HG02938 (cell line): ENCODE measurements around the gene MAN2B1.
"Not testable (repeated sequence)": the region's sequence is repeated elsewhere in the genome, so short reads cannot be mapped to it uniquely, and the experiment has no call there.

Experiments
- ATAC-seq: cut with Tn5 transposase; IDR thresholded peaks from one replicate; pipeline ENCODE4 v1.9.1; 2021; ENCODE audit warnings: mild to moderate bottlenecking, moderate library complexity; ENCODE audit not compliant: unreplicated experiment

Gene MAN2B1

DNA sequence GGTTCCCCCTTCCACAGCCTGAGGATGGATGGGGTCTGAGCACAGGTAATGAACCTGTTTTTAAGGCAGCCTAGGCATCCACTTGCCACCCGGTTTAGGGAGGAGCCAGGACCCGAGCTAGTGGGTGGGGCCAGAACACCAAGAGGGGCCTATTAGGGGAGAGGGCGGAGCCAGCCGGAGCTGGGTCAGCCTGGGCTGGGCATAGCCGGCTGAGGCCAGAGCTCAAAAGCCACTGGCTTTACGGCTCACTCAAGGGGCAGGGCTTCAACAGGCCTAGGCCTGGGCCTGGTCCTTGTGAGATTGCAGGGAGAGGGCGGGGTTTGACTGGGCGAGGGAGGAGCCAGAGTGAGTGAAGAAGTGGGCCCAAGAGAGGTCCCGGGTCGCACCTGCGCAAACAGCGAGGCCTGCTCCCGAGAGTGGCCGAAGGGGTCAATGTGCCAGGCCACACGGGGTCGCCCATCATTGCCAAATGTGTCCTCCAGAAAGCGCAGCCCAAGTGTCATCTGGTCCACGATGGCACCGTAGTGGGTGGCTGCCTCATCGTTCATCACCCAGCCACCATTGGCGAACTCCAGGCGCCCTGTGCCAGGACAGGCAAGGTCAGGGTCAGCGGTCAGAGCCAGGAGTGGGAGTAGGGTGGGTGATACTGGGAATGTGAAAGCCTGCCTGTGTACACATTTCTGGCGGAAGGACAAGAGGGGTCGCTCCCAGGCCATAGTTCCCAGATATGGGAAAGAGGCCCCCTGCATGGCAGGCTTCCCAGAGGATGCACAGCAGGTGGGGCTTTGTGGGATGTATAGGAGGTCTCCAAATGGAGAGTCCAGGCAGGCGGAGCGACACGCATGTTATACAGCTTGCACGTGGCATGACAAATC lies 1.9 kb downstream of the MAN2B1 start:
- no peak for ATAC-seq

DNA sequence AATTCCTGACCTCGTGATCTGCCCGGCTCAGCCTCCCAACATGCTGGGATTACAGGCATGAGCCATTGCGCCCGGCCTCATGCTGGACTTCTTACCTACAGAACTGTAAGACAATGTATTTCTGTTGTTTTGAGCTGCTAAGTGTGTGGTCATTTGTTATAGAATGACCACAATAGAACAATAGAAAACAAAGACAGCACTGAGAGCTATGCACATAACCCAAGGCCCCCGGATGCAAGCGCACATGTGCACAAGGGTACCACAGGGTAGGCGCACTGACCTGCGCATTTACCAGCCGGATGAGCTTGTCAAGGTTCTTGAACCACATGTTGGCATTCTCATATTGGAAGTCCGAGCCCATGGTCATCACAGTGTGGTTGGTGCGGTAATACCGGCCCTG lies 5.6 kb downstream of the MAN2B1 start:
- no peak for ATAC-seq

DNA sequence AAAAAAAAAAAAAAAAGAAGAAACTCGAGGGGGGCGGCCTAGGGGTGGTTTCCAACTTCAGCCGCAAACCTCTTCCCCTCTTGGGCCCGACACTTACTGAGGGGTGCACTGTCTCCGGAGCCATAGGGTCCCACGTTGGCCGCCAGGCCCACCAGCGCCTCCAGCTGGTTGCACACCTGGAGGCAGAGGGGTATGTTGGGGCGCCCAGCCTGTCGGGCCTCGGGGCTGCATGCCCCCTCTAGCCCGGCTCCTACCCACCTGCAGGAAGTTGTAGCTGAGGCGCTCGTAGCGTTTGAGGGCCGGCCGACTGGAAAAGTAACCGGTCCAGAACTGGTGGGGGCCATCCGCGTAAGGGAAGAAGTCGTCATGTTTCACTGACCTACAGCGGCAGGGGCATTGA lies 8.6 kb downstream of the MAN2B1 start:
- ATAC-seq: no peak

DNA sequence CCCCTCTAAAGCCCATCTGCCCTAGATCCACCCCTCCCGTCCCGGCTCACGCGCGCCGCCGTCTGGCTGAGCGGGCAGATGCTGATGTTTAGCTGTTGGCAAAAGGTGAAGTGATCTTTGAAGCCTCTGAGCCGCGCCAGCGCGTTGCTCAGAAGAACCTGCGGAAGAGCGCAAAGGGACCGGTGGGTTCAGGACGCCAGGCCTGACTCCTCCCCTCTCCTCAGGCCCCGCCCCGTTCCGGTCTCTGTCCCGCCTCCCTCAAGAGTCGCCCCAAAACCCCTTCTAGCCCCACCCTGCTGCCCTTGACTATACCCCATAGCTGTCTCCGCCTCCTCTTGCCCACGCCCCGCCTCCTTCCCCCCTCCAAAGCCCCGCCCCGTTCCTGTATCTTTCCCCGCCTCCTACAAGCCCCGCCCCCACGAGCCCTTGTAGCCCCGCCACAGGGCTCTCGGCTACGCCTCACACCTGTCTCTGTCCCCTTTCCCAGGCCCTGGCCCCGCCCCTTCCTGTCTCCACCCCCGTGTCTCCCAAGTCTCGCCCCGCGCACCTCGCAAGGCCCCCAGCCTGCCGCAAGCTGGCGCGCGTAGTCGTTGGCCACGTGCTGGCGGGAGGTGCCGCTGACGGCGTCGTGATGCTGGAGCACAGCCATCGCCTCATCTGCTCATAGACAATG lies 9.5 kb downstream of the MAN2B1 start:
- ATAC-seq: no peak

DNA sequence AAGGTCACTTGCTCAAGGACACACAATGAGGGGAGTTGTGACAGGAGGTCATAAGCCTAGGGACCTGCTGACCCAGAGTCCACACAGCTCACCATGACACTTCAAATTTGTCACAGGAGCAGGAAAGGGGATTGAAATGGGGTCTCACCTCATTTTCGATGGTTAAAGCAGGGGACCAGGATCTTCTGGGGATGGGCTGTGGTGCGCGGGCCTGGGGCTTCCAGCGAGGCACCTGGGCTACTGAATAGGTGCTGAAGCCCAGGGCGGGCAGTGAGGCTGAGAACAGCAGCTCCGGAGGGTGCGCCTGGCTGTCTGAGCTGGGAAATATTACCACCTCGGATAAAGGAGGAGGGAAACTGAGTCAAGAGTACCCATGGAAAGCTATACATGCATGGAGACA lies 11.0 kb downstream of the MAN2B1 start:
- no peak for ATAC-seq

DNA sequence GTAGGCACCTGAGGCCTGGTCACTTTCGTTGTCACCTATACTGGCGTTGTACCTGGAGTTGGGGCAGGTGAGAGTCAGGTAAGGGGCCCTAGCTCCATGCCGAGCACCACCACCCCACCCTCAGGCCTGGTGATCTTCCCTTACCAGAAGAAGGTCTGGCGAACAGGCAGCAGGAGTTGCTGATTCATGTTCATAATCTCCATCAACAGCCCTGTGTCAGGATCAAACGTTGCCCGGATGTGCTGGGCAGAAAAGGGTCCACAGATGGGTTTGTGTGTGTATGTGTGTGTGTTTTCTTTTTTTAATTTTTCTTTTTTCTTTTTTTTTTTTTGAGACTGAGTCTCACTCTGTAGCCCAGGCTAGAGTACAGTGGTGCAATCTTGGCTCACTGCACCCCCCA lies 14.3 kb downstream of the MAN2B1 start:
- no peak for ATAC-seq

GRCh38 chr19:12649941-12650340 lies 16.6 kb downstream of the MAN2B1 start:
- ATAC-seq: no peak

DNA sequence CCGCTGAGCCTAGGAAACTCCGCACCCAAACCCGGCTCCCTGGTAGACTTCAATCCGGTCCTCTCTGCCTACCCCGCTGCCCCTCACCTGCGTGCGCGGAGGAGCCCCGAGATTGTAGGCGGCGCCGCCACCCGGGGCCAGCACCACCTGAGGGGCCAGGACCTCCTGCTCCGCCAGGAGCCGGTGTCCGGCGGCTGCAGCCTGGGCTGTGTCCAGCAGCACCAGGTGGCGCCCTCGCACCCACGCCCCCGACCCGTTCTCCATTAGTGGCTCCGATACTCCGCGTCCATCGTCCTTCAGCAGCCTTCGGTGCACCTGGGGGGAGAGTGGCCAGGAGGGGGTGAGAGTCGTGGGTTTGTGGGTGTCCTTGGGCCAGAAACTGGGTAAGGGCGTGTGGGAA lies 18.5 kb downstream of the MAN2B1 start:
- ATAC-seq: no peak

DNA sequence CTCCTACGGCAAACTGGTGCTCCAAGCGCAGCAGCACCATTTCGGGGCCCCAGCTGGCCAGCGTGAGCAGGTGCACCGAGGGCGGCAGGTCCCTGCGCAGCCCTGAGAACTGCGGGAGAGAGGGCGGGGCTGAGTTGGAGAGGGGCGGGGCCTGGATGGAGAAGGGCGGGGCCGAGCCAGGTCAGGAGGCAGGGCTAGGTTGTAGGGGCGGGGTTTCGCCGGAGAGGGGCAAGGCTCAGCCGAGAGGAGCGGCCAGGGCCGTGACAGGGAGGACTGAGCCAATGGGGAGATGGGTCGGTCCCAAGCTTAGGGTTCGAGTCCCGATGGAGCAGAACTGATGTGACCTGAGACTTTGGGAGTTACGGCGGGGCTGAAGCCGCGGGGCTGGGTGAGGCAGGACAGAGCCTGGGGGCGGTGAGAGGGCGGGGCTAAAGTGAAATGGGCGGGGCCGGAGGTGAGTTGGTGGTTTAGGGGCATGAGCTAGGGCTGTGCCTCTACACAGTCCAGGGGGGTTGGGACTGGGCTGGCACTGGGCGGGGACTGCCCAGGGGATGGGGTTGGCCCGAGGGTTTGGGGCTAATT lies 19.0 kb downstream of the MAN2B1 start:
- ATAC-seq: no peak

DNA sequence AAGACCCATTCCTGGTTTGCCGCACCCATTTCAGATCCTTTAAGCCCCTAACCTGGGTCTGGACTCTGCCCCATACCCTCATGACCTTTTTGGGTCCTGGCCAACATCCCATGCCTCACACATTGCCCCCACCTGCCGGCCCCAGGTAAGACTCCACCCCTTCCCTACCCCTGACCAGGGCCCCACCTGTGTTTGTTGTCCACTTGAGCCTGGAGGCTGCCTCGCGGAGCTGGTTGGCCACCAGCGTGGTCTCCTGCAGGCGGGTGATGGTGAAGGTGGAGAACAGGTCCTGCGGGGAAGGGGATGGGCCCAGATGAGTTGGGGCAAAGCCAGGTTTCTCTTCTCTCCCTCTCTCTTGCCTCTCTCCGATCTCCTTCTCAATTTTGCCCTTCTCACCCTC lies 19.5 kb downstream of the MAN2B1 start:
- ATAC-seq: no peak

DNA sequence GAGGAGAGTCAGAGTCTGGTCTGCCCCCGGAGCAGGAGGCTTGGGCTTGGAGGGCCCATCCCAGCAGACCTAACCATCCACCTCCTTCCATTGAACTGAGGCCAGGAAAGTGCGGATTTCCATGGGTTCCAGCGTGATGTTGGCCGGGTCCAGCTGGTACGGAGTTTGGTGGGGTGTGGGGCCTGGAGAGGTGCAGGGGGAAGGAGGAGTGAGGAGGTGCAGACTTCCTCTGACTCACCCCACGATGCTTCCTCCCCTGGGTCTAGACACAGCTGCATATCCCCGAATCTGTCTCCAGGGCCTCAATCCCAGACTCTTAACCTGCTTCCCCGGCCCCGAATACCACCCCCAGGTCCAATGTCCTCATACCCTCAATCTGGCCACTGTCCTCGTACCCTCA lies 20.0 kb downstream of the MAN2B1 start:
- no peak for ATAC-seq

DNA sequence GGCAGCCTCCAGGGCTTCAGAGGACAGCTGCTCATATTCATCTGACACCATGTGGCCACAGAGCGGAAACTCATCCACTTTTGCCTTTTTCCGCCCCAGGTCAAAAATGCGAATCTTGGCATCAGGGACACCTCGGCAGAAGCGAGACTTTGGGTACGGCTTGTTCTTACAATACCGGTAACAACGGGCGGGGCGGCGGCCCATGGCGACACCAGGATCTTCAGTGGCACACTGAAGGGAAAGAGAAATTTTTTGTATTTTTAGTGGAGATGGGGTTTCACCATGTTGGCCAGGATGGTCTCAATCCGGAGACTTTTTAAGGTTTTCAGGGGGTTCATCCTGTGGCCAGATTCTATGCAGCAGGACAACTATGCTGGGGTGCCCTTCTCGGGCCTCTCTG lies 22.8 kb downstream of the MAN2B1 start:
- ATAC-seq: not testable (repeated sequence)

DNA sequence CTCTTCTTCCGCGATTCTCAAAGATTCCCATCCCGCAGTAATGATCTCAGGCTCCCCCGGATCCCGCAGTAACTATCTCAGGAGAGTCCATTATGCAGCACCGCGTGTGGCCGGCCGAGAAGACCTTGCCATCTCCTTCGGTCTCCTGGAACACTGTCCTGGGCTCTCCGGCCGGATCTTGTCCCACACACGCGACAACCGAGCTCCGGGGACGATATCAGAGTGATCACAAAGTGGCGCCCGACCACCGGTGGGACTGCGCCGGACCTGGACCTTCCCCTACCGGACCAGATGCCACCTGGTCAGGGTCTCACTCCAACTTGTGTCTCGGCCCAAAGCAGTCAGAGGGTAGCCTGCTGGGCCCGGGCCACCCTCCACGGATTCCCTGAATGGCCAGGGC lies 24.0 kb downstream of the MAN2B1 start:
- ATAC-seq: no peak

- no peak for ATAC-seq
Observed at GRCh38 chr19:12641456-12641855, 25.1 kb downstream of the MAN2B1 start.

- ATAC-seq: no peak
Observed at GRCh38 chr19:12639901-12640613, 26.5 kb downstream of the MAN2B1 start.

- ATAC-seq: no peak
Observed at GRCh38 chr19:12638611-12639182, 27.8 kb downstream of the MAN2B1 start.

DNA sequence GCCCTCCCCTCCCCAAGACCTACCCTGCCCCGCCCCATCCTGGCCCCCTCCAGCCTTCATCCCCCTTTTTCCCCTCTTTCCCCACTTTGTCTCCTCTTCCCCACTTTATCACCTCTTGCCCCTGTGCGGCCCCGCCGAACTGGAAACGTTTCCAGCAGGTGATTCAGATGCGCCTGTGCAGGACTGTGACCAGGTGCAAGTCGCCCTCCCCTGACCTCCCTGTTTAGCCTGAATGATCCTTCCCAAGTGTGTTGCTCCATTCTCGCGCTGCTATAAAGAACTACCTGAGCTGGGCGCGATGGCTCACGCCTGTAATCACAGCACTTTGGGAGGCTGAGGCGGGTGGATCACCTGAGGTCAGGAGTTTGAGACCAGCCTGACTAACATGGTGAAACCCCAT lies 29.9 kb downstream of the MAN2B1 start:
- no peak for ATAC-seq

GRCh38 chr19:12629215-12629614 lies 37.3 kb downstream of the MAN2B1 start:
- ATAC-seq: no peak

DNA sequence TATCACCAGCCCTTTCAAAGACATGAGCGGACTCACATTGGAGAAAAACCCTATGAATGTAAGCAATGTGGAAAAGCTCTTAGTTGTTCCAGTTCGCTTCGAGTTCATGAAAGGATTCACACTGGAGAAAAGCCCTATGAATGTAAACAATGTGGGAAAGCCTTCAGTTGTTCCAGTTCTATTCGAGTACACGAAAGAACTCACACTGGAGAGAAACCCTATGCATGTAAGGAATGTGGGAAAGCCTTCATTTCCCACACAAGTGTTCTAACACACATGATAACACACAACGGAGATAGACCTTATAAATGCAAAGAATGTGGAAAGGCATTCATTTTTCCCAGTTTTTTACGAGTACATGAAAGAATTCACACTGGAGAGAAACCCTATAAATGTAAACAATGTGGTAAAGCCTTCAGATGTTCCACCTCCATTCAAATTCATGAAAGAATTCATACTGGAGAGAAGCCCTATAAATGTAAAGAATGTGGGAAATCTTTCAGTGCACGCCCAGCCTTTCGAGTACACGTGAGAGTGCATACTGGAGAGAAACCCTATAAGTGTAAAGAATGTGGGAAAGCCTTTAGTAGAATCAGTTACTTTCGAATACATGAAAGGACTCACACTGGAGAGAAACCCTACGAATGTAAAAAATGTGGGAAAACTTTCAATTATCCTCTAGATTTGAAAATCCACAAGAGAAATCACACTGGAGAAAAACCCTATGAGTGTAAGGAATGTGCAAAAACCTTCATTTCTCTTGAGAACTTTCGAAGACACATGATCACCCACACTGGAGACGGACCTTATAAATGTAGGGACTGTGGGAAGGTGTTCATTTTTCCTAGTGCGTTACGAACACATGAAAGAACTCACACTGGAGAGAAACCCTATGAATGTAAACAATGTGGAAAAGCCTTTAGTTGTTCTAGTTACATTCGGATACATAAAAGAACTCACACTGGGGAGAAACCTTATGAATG lies 38.2 kb downstream of the MAN2B1 start:
- ATAC-seq: no peak

DNA sequence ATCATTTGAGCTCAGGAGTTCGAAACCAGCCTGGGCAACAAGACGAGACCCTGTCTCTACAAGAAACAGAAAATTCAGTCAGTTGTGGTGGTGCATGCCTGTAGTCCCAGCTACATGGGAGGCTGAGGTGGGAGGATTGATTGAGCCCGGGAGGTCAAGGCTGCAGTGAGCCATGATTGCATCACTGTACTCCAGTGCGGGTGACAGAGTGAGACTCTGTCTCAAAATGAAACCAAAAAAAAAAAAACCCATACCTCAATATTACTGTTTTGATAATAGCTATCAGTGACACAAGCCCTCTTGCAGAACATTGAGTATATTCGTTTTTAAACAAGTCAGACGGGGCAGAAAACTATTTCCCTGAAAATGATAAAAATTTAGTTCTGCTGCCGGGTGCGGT lies 39.6 kb downstream of the MAN2B1 start:
- ATAC-seq: no peak
